Smooth muscle cell (in vitro differentiated cells): Measurements from ENCODE around the gene MMP21. TPM values are rescaled to one million over a fixed set of nuclear protein-coding genes. Genes with fewer than 3 reads are reported as not detected.
A peak's percentile ranks its signal among the peaks of the same experiment; 100 is the strongest.

Source experiments
- DNase-seq: peaks from one replicate; lab custom pipeline; 2025; ENCODE audit not compliant: unreplicated experiment; lab: John Stamatoyannopoulos, UW
- H2AFZ ChIP-seq: fragments of 200-600 bp; sonication (generic); 2 replicates; pipeline ENCODE4 v1.6.0; 2016; ENCODE audit warnings: antibody characterized with exemption, low read depth, mild to moderate bottlenecking
- H3F3A ChIP-seq: fragments of 200-600 bp; sonication (generic); 2 replicates; pipeline ENCODE4 v1.6.0; 2017; ENCODE audit warnings: antibody characterized with exemption, low read depth
- H3K27ac ChIP-seq: fragments of 200-600 bp; sonication (generic); 2 replicates; pipeline ENCODE4 v1.5.1; 2016; ENCODE audit warnings: low read depth, mild to moderate bottlenecking
- H3K27me3 ChIP-seq: fragments of 200-600 bp; sonication (generic); 2 replicates; pipeline ENCODE4 v1.6.1; 2016; ENCODE audit warnings: low read depth, mild to moderate bottlenecking
- H3K36me3 ChIP-seq: fragments of 200-600 bp; sonication (generic); 2 replicates; pipeline ENCODE4 v1.5.1; 2016; ENCODE audit warnings: low read depth
- H3K4me1 ChIP-seq: fragments of 200-600 bp; sonication (generic); 2 replicates; pipeline ENCODE4 v1.5.1; 2016; ENCODE audit warnings: low read depth
- H3K4me2 ChIP-seq: fragments of 200-600 bp; sonication (generic); 2 replicates; pipeline ENCODE4 v1.6.0; 2016; ENCODE audit warnings: mild to moderate bottlenecking
- H3K4me3 ChIP-seq: fragments of 200-600 bp; sonication (generic); 2 replicates; pipeline ENCODE4 v1.5.1; 2016; ENCODE audit warnings: mild to moderate bottlenecking
- H3K79me2 ChIP-seq: fragments of 200-600 bp; sonication (generic); 2 replicates; pipeline ENCODE4 v1.6.0; 2016; ENCODE audit warnings: low read depth, mild to moderate bottlenecking
- H3K9ac ChIP-seq: fragments of 200-600 bp; sonication (generic); 2 replicates; pipeline ENCODE4 v1.6.0; 2016; ENCODE audit warnings: low read depth
- H3K9me3 ChIP-seq: fragments of 200-600 bp; sonication (generic); replicated peaks from 2 replicates; pipeline ENCODE4 v1.5.1; 2016; ENCODE audit warnings: low read depth
- H4K20me1 ChIP-seq: fragments of 200-600 bp; sonication (generic); 2 replicates; pipeline ENCODE4 v1.6.0; 2016; ENCODE audit warnings: low read depth
- WGBS: methylation state at CpG from one replicate; pipeline ENCODE4 v1.1.7; 2016; ENCODE audit warnings: low lambda C conversion rate; 5-methylcytosine and 5-hydroxymethylcytosine counted together
- polyA plus RNA-seq: library from polyadenylated mRNA; unstranded; fragments of >200 nt; fragmentation: Nextera tagmentation; extraction: Ambion mirVana; gene quantifications from 2 replicates; pipeline ENCODE4 v1.2.1, GENCODE V29; 2016
- total RNA-seq: library from RNA; depleted of rRNA; stranded (reverse); fragments of >200 nt; gene quantifications from 2 replicates; pipeline ENCODE4 v1.2.3, GENCODE V29; 2014
- TF ChIP-seq, protein P1 (sequence below): fragments of 200-600 bp; sonication (generic); IDR thresholded peaks from 2 replicates; pipeline ENCODE4 v1.5.1; 2017; ENCODE audit warnings: borderline replicate concordance, mild to moderate bottlenecking, antibody characterized with exemption; ENCODE audit not compliant: insufficient read depth, poor library complexity, severe bottlenecking

Gene MMP21
- total RNA-seq = not detected in 2 replicates
- not detected in 2 replicates for polyA plus RNA-seq

GRCh38 chr10:125775491-125776106 lies at the start of gene MMP21:
MMP21 (minus strand) TSS chr10:125775821; CDS start chr10:125775821, 0 bp downstream.
- no peak within 1 kb of the TSS for H3K27ac ChIP-seq
- TF ChIP-seq, protein P1, sequence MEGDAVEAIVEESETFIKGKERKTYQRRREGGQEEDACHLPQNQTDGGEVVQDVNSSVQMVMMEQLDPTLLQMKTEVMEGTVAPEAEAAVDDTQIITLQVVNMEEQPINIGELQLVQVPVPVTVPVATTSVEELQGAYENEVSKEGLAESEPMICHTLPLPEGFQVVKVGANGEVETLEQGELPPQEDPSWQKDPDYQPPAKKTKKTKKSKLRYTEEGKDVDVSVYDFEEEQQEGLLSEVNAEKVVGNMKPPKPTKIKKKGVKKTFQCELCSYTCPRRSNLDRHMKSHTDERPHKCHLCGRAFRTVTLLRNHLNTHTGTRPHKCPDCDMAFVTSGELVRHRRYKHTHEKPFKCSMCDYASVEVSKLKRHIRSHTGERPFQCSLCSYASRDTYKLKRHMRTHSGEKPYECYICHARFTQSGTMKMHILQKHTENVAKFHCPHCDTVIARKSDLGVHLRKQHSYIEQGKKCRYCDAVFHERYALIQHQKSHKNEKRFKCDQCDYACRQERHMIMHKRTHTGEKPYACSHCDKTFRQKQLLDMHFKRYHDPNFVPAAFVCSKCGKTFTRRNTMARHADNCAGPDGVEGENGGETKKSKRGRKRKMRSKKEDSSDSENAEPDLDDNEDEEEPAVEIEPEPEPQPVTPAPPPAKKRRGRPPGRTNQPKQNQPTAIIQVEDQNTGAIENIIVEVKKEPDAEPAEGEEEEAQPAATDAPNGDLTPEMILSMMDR = no peak
- H3K9me3 ChIP-seq = no peaks in the 10 kb centered on the region
- 97% methylated on average over 26 of the region's 26 CpGs for WGBS
- no peak for DNase-seq
- H3K9ac ChIP-seq = no peak within 1 kb of the TSS
- H3K4me1 ChIP-seq = no peaks in the 10 kb centered on the region
- H3K4me2 ChIP-seq = no peak within 1 kb of the TSS
- H3K4me3 ChIP-seq = no peak within 1 kb of the TSS
- no peaks in the 10 kb centered on the region for H3K27me3 ChIP-seq
- no peaks in the 10 kb centered on the region for H3K36me3 ChIP-seq
- H3K79me2 ChIP-seq = no peaks in the 10 kb centered on the region
- H4K20me1 ChIP-seq = no peaks in the 10 kb centered on the region
- H3F3A ChIP-seq = no peaks in the 10 kb centered on the region
- H2AFZ ChIP-seq = no peak within 1 kb of the TSS

DNA sequence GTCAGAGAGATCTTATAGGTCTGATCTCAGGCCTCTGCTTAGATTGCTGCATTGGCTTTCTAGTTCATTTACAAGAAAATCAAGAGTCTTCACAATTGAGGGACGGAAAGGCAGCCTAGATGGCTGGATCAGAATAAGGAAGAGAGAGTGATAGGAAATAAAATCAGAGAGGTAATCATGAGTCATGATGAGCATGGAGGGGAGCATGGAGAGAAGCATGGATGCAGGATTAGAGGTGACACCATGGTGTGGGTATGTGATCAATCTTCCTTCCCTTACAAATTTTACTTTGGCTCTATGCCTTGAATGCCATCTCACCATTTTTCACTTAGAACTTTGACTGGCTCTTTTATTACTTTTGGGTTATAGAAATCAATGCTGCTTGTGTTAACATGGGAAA lies 49.1 kb upstream of the MMP21 start:
- Histone ChIP-seq H3K4me2 (peak overlapping the region; percentile 95), H3K4me1 (peaks cover 15% of the 10 kb centered on the region), H3F3A (no peaks in the 10 kb centered on the region), H3K36me3 (peaks cover 23% of the 10 kb centered on the region), H3K27me3 (no peaks in the 10 kb centered on the region), H2AFZ (no peak overlapping the region), H3K27ac (no peak overlapping the region), H3K79me2 (peaks cover 44% of the 10 kb centered on the region), H3K9me3 (no peaks in the 10 kb centered on the region), H3K4me3 (peak overlapping the region; percentile 97), H4K20me1 (peaks cover 41% of the 10 kb centered on the region), H3K9ac (peak overlapping the region; percentile 98)
- no peak for DNase-seq
- TF ChIP-seq, protein P1 = no peak
- 87% methylated on average over 1 of the region's 1 CpG for WGBS

- WGBS = under 1% methylated on average over 20 of the region's 20 CpGs
- no peak for DNase-seq
- H2AFZ ChIP-seq = peak overlapping the region; percentile 99
Observed at GRCh38 chr10:125823663-125824251, 48.1 kb upstream of the MMP21 start.

More at GRCh38 chr10:125823663-125824251, 48.1 kb upstream of the MMP21 start:
- Histone ChIP-seq H3F3A (no peaks in the 10 kb centered on the region), H3K36me3 (peaks cover 14% of the 10 kb centered on the region), H3K79me2 (peaks cover 44% of the 10 kb centered on the region), H3K4me2 (peak overlapping the region; percentile 95), H3K4me1 (peaks cover 15% of the 10 kb centered on the region), H3K9me3 (no peaks in the 10 kb centered on the region), H3K4me3 (peak overlapping the region; percentile 97), H4K20me1 (peaks cover 36% of the 10 kb centered on the region), H3K9ac (peak overlapping the region; percentile 98), H3K27me3 (no peaks in the 10 kb centered on the region), H3K27ac (peak overlapping the region; percentile 88)
- TF ChIP-seq, protein P1 = no peak
